HG03342 (cell line): ENCODE measurements around the gene ENPP7.

ENCODE experiments used
- ATAC-seq: cut with Tn5 transposase; IDR thresholded peaks from one replicate; pipeline ENCODE4 v1.9.1; 2021; ENCODE audit warnings: mild to moderate bottlenecking, moderate library complexity; ENCODE audit not compliant: unreplicated experiment

The ENPP7 gene

DNA sequence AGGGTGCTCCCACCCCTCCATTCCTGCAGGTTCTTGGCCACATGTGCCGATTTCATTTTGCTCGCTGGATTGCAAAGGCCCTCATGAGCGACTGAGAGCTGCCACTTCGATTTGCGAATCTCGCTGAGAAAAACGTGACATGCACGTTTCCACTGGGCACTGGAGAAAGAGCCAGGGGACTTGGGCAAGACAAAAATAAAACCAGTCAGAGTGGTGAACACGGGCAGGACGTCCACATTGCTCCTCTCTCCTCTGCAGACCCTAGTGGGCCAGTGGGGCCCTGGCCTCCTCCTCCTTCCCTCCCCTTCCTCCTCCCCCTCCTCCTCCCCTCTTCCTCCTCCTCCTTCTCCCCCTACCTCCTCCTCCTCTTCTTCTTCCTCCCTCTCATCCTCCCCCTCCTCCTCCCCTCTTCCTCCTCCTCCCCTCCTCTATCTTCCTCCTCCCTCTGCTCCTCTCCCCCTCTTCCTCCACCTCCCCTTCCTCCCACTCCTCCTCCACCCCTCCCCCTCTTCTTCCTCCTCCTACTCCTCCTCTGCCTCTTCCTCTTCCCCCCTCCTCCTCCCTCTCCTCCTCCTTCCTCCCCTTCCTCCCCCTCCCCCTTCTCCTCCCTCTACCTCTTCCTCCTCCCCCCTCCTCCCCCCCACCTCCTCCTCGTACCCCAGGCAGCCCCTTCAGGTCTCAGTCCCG, 28.1 kb upstream of the ENPP7 start:
- ATAC-seq, result no peak

GRCh38 chr17:79704691-79705090, 26.1 kb upstream of the ENPP7 start:
- ATAC-seq, result no peak

- no peak for ATAC-seq
These were observed 25.1 kb upstream of the ENPP7 start for GRCh38 chr17:79705674-79706073.

- ATAC-seq, result no peak
These were observed 23.6 kb upstream of the ENPP7 start for GRCh38 chr17:79706931-79707850.

DNA sequence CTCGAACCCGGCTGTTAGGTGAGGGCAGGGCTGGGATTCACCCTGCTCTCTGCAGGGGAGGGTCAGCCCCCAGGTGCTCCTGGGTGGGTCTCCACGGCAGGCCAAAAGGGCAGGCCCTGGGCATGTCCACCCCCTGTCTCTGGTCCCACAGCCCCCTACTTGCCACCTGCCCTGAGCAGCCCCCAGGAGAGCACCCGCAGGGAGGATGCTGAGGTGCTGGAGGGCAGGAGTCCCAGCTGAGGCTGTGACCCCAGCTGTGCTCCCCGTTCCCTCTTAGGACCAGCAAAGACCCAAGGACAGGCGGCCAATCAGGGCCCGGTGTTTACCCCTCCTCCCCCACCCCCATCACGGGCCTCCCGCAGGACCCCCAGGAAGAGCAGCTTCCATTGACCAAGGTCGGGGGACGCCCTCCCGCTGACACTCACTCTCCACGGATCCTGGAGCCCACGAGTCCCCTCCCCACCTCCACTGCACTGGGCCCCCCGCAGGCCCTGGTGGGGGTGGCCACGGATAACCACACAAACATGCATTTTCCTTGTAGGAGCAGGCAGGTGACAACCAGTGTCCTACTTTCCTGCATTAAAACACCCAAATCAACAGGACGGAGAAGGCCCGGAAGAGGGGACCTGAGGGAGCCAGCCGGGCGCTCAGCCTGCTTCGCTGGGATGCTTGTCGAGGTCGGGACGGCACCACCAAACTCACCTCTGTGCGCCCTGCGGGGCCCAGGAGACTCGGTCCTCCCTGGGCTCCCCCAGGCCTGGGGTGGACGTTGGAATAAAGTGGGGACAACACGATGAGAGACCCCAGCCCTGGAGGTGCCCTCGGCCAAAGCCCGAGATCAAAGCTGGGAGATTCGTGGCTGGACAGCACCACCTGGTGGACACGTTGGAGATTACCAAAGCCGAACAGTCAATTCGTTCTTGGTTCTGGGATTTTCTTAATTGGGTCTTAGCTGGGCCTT, 22.5 kb upstream of the ENPP7 start:
- no peak for ATAC-seq

- ATAC-seq, result no peak
These were observed 18.9 kb upstream of the ENPP7 start for GRCh38 chr17:79711715-79712305.

- no peak for ATAC-seq
These were observed 17.4 kb upstream of the ENPP7 start for GRCh38 chr17:79713391-79713790.

- ATAC-seq, result no peak
These were observed 16.3 kb upstream of the ENPP7 start for GRCh38 chr17:79714176-79715097.

DNA sequence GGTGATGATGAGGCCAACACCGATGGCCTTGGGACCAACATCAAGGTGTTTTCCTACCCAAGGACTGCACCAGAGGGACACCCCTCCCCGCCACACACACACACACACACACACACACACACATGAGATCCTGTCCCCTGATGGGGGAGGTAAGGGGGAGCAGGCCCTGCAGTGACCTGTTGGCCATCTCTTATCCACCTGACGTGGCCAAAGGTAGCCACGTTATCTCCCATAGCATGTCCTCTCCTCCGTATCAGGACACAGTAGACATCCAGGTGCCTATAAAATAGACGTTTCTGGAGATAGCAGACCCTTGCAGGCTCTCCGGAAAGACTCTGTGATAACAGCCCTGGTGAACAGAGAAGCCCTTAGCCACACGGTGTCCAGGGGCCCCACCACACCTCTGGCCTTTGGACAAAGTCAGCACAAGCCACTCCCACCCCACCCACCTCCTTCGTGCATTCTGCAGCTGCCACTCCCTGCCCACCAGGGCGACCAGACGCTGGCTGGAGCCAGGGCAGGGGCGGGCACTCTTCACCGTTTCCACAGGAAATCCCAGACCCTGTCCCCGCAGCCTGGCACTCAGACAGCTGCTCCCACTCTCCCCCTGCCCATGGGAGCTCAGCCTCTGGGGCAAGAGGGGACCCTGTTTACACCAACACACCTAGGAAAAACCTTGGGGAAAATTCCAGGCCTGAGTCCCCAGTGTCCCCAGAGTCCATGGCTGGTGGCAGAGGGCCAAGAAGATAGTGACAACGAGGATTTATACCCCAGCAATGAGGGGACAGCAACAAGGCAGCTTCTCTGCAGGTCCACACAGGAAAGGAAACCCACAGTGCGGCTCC, 15.4 kb upstream of the ENPP7 start:
- no peak for ATAC-seq

- no peak for ATAC-seq
These were observed 14.6 kb upstream of the ENPP7 start for GRCh38 chr17:79715943-79716797.

GRCh38 chr17:79720705-79721292, 9.9 kb upstream of the ENPP7 start:
- no peak for ATAC-seq

DNA sequence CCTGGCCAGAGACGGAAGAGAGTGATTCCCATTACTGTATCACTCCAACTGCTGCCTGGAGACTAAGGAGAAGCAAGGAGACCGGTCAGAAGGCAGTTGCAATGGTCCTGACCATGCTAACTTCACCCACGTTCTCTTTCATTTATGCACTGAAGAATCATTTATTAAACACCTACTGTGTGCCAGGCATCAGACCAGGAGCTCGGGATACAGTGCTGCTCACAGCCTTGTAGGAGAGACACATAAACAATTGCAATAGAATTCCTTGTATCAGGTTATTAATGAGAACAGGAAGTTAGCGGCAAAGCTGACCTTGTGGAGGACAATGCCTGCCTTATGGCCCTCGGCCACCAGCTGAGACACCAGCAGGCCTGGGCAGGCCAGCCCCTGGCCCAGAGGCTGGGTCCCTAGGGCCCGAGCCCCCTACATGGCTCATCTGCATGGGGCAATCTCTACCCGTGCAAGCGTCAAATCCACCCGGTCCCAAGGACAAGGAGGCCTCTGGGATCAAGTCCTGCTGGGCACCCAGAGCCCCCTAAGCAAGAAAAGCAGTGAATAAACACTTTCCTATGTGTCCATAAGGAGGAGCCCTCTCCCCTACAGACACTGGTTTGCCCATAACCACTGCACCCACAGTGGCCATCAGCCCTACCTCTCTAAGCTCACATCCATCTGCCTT, 8.6 kb upstream of the ENPP7 start:
- ATAC-seq, result no peak

DNA sequence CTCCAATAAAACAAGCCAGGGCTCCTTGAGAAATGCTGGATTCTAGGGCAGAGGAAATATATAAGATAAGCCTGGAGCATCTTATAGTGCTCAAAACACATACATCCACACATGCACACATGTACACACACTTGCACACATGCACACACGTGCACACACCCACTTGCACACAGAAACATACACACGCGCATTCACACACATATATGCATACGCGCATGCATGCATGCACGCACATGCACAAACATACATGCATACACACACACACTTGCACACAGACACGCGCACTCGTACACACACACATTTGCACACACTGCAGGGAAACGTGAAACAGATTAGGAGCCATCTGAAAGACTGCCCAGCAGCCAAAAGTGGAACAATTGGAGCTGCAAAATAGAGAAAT, 8.0 kb upstream of the ENPP7 start:
- ATAC-seq, result no peak

GRCh38 chr17:79728169-79728907, 2.4 kb upstream of the ENPP7 start:
- ATAC-seq, result peak; percentile 70

- ATAC-seq, result no peak
These were observed 1.8 kb upstream of the ENPP7 start for GRCh38 chr17:79728908-79729471.

- ATAC-seq, result no peak
These were observed 982 bp upstream of the ENPP7 start for GRCh38 chr17:79729761-79730160.
